Mucosa of rectum (tissue), 2 donors: ENCODE data around the gene NEDD1.

Experiments
- H3K27ac ChIP-seq, 2 donors: one replicate each; pipeline ENCODE4 v1.7.0; 2013; ENCODE audit warnings: inconsistent platforms in 2 of 2, low read depth in 2 of 2, low read length in 2 of 2
- H3K27me3 ChIP-seq, 2 donors: one replicate each; pipeline ENCODE4 v1.7.0; 2013; ENCODE audit warnings: low read length in 2 of 2; ENCODE audit not compliant: control insufficient read depth in 2 of 2, insufficient read depth in 2 of 2
- H3K36me3 ChIP-seq, 2 donors: one replicate each; pipeline ENCODE4 v1.7.0; 2013; ENCODE audit warnings: low read length in 2 of 2; ENCODE audit not compliant: control insufficient read depth in 2 of 2, insufficient read depth in 2 of 2
- H3K4me1 ChIP-seq, 2 donors: one replicate each; pipeline ENCODE4 v1.7.0; 2013; ENCODE audit warnings: low read length in 2 of 2, mild to moderate bottlenecking in 1 of 2; ENCODE audit not compliant: control insufficient read depth in 2 of 2, insufficient read depth in 2 of 2
- H3K4me3 ChIP-seq, 2 donors: one replicate each; pipeline ENCODE4 v1.7.0; 2013; ENCODE audit warnings: low read length in 2 of 2
- H3K9ac ChIP-seq, 2 donors: one replicate each; pipeline ENCODE4 v1.7.0; 2013; ENCODE audit warnings: low read length in 2 of 2, low read depth in 1 of 2, mild to moderate bottlenecking in 1 of 2
- H3K9me3 ChIP-seq, 2 donors: one replicate each; pipeline ENCODE4 v1.7.0; 2013; ENCODE audit warnings: low read length in 2 of 2; ENCODE audit not compliant: control insufficient read depth in 2 of 2
- donor health status: healthy.
- donor health status: Normal muscosa, but diverticular disease.

NEDD1 gene

GRCh38 chr12:96878704-96879103, 28.4 kb upstream of the NEDD1 start:
- Histone ChIP-seq H3K36me3 (no peaks in the 10 kb centered on the region), H3K9me3 (no peaks in the 10 kb centered on the region), H3K4me3 (no peak overlapping the region), H3K27me3 (peaks cover 0 to 2% of the 10 kb centered on the region in 2 donors), H3K27ac (no peak overlapping the region), H3K4me1 (no peaks in the 10 kb centered on the region), H3K9ac (no peak overlapping the region)

- no peaks in the 10 kb centered on the region for H3K9me3 ChIP-seq
- H3K27me3 ChIP-seq, result peaks cover 0 to 2% of the 10 kb centered on the region in 2 donors
- no peak overlapping the region for H3K9ac ChIP-seq
- no peaks in the 10 kb centered on the region for H3K36me3 ChIP-seq
- H3K27ac ChIP-seq, result no peak overlapping the region
- H3K4me1 ChIP-seq, result no peaks in the 10 kb centered on the region
- no peak overlapping the region for H3K4me3 ChIP-seq
Observed at GRCh38 chr12:96879301-96879700, 27.8 kb upstream of the NEDD1 start.

GRCh38 chr12:96880220-96880619, 26.8 kb upstream of the NEDD1 start:
- Histone ChIP-seq H3K9me3 (no peaks in the 10 kb centered on the region), H3K4me1 (no peaks in the 10 kb centered on the region), H3K27me3 (peaks cover 0 to 2% of the 10 kb centered on the region in 2 donors), H3K9ac (no peak overlapping the region), H3K36me3 (no peaks in the 10 kb centered on the region), H3K4me3 (no peak overlapping the region), H3K27ac (no peak overlapping the region)

- no peak overlapping the region for H3K4me3 ChIP-seq
- H3K36me3 ChIP-seq, result no peaks in the 10 kb centered on the region
- peaks cover 0 to 2% of the 10 kb centered on the region in 2 donors for H3K27me3 ChIP-seq
- no peaks in the 10 kb centered on the region for H3K4me1 ChIP-seq
- no peak overlapping the region for H3K9ac ChIP-seq
- H3K27ac ChIP-seq, result no peak overlapping the region
- H3K9me3 ChIP-seq, result no peaks in the 10 kb centered on the region
Observed at GRCh38 chr12:96881608-96882007, 25.4 kb upstream of the NEDD1 start.

GRCh38 chr12:96882862-96883261, 24.2 kb upstream of the NEDD1 start:
- Histone ChIP-seq H3K9me3 (no peaks in the 10 kb centered on the region), H3K4me3 (no peak overlapping the region)

GRCh38 chr12:96883571-96883970, 23.5 kb upstream of the NEDD1 start:
- Histone ChIP-seq H3K27me3 (no peaks in the 10 kb centered on the region), H3K9me3 (no peaks in the 10 kb centered on the region), H3K4me3 (no peak overlapping the region), H3K4me1 (no peaks in the 10 kb centered on the region), H3K9ac (no peak overlapping the region), H3K27ac (no peak overlapping the region), H3K36me3 (no peaks in the 10 kb centered on the region)

More at GRCh38 chr12:96882862-96883261, 24.2 kb upstream of the NEDD1 start:
- H3K36me3 ChIP-seq, result no peaks in the 10 kb centered on the region
- H3K27ac ChIP-seq, result no peak overlapping the region
- no peak overlapping the region for H3K9ac ChIP-seq
- H3K27me3 ChIP-seq, result peaks cover 0 to 2% of the 10 kb centered on the region in 2 donors
- no peaks in the 10 kb centered on the region for H3K4me1 ChIP-seq

GRCh38 chr12:96886998-96887677, 19.9 kb upstream of the NEDD1 start:
- H3K4me3 ChIP-seq, result no peak overlapping the region
- H3K9ac ChIP-seq, result no peak overlapping the region
- H3K36me3 ChIP-seq, result no peaks in the 10 kb centered on the region
- no peaks in the 10 kb centered on the region for H3K4me1 ChIP-seq
- H3K27me3 ChIP-seq, result no peaks in the 10 kb centered on the region
- H3K9me3 ChIP-seq, result no peaks in the 10 kb centered on the region
- H3K27ac ChIP-seq, result no peak overlapping the region

- H3K27me3 ChIP-seq, result no peaks in the 10 kb centered on the region
- H3K36me3 ChIP-seq, result no peaks in the 10 kb centered on the region
- H3K9ac ChIP-seq, result no peak overlapping the region
- no peaks in the 10 kb centered on the region for H3K4me1 ChIP-seq
- no peaks in the 10 kb centered on the region for H3K9me3 ChIP-seq
- H3K27ac ChIP-seq, result no peak overlapping the region
- no peak overlapping the region for H3K4me3 ChIP-seq
Observed at GRCh38 chr12:96889273-96889933, 17.7 kb upstream of the NEDD1 start.

- Histone ChIP-seq H3K9me3 (no peaks in the 10 kb centered on the region), H3K9ac (no peak overlapping the region), H3K4me3 (no peak overlapping the region), H3K27me3 (no peaks in the 10 kb centered on the region), H3K4me1 (no peaks in the 10 kb centered on the region), H3K27ac (no peak overlapping the region), H3K36me3 (no peaks in the 10 kb centered on the region)
Observed at GRCh38 chr12:96890331-96890730, 16.7 kb upstream of the NEDD1 start.

- Histone ChIP-seq H3K4me1 (no peaks in the 10 kb centered on the region), H3K36me3 (no peaks in the 10 kb centered on the region), H3K9me3 (no peaks in the 10 kb centered on the region), H3K27me3 (no peaks in the 10 kb centered on the region), H3K4me3 (no peak overlapping the region), H3K27ac (no peak overlapping the region), H3K9ac (no peak overlapping the region)
Observed at GRCh38 chr12:96892104-96892503, 15.0 kb upstream of the NEDD1 start.
